Measurements from ENCODE around the gene KRT76. TPM values are rescaled to one million over a fixed set of nuclear protein-coding genes. Genes with fewer than 3 reads are reported as not detected.

Gene KRT76
- total RNA-seq, 1 experiment from 2014 or later, result not detected

DNA sequence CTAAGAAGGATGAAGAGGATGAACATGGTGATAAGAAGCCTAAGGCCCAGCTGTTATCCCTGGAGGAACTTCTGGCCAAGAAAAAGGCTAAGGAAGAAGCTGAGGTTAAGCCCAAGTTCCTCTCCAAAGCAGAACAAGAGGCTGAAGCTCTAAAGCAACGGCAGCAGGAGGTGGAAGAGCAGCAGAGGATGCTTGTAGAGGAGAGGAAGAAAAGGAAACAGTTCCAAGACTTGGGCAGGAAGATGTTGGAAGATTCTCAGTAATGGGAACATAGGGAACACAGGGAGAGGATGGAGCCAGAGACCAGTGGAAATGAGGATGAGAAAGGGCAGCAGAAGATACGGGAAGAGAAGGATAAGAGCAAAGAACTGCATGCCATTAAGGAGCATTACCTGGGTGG, 46.4 kb downstream of the KRT76 start:
- DNase-seq (ENCODE audit: low spot score), result no peak

DNA sequence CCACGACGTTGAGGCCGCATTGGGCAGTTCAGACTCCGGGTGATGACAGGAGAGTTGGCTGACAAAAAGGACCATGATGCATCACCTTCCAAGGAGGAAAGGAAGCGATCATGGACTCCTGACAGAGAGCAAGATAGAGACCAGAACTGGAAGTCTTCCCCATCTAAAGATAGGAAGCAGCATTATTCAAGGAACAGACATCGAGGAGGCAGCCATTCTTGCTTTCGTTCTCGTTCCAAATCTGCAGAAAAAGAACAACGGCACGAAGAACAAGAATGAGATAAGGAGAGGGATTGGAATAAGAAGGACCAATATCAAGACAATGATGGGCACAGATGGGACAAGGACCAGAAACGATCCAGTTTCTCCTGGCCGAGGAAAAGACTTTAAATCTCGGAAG, 46.8 kb downstream of the KRT76 start:
- DNase-seq (ENCODE audit: low spot score), result no peak

DNA sequence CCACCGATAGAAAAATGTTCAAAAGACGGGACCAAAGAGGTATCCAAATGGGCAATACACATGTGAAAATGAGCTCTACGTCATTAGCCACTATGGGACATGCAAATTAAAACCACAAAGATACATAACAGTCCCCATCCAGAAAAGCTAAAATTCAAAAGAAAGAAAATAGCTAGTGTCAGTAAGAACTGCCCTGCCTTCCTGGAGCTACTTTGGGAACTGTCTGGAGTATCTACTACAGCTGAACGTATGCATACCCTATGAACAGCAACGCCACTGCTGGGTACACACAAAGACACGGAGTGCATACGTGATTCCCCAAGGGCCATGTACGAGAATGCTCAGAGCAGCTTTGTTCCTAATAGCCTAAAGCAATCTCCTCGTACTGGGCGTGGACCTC, 48.0 kb downstream of the KRT76 start:
- no peak for DNase-seq (ENCODE audit: low spot score)

DNA sequence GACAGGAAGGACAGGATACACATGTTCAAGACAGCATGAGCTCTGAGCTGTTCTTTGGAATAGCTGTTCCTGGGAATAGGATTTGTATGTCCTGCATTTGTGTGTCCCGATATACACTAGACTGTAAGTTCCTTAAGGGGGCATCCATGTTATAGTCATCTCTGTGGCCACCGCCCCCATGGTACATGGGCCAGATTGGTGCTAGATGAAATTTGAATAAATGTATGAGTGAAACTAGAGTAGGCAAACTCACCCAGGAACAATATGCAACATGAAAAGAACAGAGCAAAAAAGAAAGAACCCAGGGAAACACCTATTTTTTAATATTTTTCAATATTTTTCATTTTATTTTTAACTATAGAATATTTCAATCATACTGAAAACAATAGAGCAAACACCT, 48.8 kb downstream of the KRT76 start:
- no peak for DNase-seq (ENCODE audit: low spot score)

DNA sequence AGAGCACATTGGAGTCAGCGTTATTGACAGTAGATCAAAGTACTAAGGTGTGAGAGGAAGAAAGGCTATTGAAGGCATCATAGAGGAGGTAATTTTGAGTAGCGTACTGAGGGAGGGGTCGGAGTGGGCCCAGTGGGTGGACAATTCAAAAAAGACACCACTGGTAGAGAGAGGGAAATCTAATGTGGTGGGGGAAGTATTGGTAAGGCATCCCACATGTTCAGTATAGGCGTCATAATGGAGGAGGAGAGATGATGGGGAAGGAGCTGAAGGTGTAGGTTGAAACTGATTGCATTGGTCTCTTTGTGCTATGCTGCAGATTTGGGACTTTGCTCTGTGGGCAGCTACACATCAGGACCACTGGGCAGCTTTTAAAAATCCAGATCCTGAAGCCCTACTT, 50.1 kb downstream of the KRT76 start:
- no peak for DNase-seq (ENCODE audit: low spot score)

DNA sequence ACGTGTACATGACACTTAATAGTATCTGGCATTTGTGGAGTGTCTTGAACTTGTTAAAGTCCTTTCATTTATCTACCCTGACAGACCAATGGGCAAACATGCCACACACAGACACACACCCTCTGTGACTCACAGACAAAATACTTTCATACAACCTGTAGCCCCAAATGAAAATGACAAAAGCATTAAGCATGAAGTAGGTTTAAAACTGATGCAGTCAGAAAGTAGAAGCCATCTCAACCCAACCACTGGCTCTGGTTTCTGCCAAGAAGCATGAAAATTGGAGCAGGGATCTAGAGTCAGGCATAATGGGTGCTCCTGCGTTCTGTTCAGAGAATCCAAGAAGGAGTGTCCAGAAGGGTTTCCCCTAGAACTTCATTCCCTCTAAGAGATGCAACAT, 50.7 kb downstream of the KRT76 start:
- no peak for DNase-seq (ENCODE audit: low spot score)

DNA sequence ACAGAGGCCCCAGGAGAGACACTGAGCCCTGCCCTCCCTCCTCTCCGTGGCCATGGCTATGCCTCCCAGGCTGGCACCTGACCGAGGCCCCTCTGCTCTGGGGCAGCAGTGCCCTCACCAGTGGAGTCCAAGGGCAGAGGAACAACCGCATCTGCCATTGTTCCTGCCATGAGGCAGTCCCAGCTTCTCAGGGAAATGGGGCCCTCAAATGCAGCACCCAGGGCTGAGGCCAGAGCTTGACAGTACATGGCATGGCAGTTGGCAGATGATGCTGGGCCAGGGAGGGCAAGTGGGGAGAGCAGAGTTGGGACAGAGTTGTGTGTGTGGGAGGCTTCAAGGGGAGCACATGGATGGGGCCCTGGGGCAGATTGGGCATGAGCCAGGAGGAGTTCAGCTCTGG, 52.8 kb downstream of the KRT76 start:
- DNase-seq (ENCODE audit: low spot score), result no peak

DNA sequence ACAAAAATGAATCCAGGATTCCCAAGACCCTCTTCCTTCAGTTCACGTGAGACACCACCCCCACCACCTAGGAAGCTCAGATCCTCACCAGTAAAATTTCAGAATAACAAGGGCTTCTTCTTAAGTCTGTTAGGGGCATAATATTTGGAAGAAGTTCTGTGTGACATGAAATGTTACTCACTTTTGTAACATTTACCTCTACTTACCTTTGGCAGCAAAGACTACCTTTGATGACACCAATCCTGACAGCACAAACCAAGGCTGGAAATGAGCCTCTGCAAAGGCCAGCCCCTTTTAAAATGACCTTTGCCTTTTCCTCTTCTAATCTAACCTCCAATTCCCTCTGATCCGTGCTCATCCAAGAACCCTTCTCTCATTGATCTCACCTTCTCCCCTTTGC, 54.5 kb downstream of the KRT76 start:
- no peak for DNase-seq (ENCODE audit: low spot score)

DNA sequence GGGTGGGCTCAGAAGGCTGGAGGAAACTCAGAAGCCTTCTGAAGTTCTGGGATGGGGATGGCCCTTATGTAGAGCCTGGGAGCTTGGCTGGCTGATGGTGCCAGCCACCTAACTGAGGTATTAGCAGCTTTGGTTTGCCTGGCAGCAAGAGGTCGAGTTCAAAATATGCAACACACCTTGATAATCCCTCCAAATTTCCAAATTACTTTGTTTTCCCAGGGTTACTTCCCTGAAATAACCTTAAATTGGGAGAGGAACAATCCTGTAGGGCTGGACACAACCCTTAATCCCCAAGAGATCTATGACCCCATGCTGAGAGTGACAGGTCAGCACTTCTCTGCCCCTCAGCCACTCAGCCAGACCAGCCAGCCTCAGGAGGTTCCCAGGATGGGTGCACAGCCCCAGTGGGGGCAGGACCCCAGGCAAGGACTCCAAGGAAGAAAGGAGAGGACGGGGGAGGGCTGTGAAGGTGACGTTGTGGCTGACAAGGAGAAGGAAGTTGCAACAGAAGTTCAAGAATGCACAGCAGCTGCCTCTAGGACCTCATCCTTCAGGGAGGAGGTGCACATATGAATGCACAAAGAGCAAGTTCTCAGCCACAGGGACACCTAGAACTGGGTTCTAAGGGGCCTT, 55.2 kb downstream of the KRT76 start:
- DNase-seq (ENCODE audit: low spot score), result no peak

DNA sequence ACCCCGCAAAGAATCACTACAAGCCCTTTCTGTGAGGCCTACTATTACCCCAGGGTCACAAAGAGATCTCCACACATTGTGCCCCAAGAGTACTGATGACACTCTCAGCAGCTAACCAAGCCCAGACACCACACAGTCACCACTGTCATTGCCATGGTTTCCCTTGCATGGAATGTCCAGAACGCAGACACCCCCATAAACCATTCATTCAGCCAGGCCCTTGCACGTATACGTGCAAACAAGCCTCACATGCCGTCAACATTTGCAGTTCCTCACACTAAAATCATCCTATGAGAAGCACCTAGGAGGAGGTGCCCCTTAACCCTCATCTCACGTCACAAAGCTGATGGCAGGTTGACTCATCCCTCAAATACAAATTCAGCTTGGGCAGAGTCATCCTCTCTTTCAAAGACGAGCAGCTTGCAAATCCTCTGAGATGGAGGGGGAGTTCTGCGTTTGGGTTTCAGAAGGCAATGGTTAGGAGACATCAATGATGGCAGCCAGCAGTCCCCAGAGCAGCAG, 56.7 kb downstream of the KRT76 start:
- no peak for DNase-seq (ENCODE audit: low spot score)

Small RNA genes lying within 50 kb of the gene (small RNA-seq; reads per million reads assigned to genes)
- gene AC107016.2, result not detected

Other genes with a start within 250 kb of the KRT76 start
- gene KRT71, start 224.2 kb downstream of the KRT76 start, total RNA-seq (2014; rRNA removed; shearing (Covaris generic)), result not detected in 2 replicates
- gene KRT74, start 203.5 kb downstream of the KRT76 start, total RNA-seq (2014; rRNA removed; shearing (Covaris generic)), result not detected in 2 replicates
- gene KRT72, start 175.9 kb downstream of the KRT76 start, total RNA-seq (2014; rRNA removed; shearing (Covaris generic)), result not detected in 2 replicates
- not detected in 2 replicates for gene KRT73, start 158.8 kb downstream of the KRT76 start, total RNA-seq (2014; rRNA removed; shearing (Covaris generic))
- gene KRT2, start 125.1 kb downstream of the KRT76 start, total RNA-seq (2014; rRNA removed; shearing (Covaris generic)), result not detected in 2 replicates
- not detected in 2 replicates for gene KRT1, start 96.9 kb downstream of the KRT76 start, total RNA-seq (2014; rRNA removed; shearing (Covaris generic))
- not detected in 2 replicates for gene KRT77, start 73.8 kb downstream of the KRT76 start, total RNA-seq (2014; rRNA removed; shearing (Covaris generic))
- gene KRT3, start 18.8 kb upstream of the KRT76 start, total RNA-seq (2014; rRNA removed; shearing (Covaris generic)), result not detected in 2 replicates
- 0.47 TPM in 1 of 2 replicates, not detected in the other for gene KRT4, start 36.8 kb upstream of the KRT76 start, total RNA-seq (2014; rRNA removed; shearing (Covaris generic))
- not detected in 2 replicates for gene KRT79, start 57.0 kb upstream of the KRT76 start, total RNA-seq (2014; rRNA removed; shearing (Covaris generic))
- not detected in 2 replicates for gene KRT78, start 71.6 kb upstream of the KRT76 start, total RNA-seq (2014; rRNA removed; shearing (Covaris generic))
- 5,686 and 5,723 TPM in 2 replicates for gene KRT8, start 127.7 kb upstream of the KRT76 start, total RNA-seq (2014; rRNA removed; shearing (Covaris generic))
- gene KRT18, start 171.8 kb upstream of the KRT76 start, total RNA-seq (2014; rRNA removed; shearing (Covaris generic)), result 9,796 and 10,041 TPM in 2 replicates
- gene EIF4B, start 229.1 kb upstream of the KRT76 start, total RNA-seq (2014; rRNA removed; shearing (Covaris generic)), result 401 and 417 TPM in 2 replicates

All from HT-29 (cell line).